H54 (cell line): Measurements from ENCODE around the gene WNT5B.

Experiments used
- DNase-seq: peaks from one replicate; pipeline ENCODE4 v3.0.0; 2011; ENCODE audit warnings: low spot score, mixed read lengths; ENCODE audit not compliant: insufficient read length
- FAIRE-seq: peaks from 3 replicates; lab custom pipeline; 2011; peaks lifted over from hg19 to GRCh38; lab: Jason Lieb, UNC
- POLR2A ChIP-seq: IDR thresholded peaks from 2 replicates; pipeline ENCODE4 v1.6.1; 2011; ENCODE audit warnings: low read depth, mild to moderate bottlenecking, low read length

Gene WNT5B

GRCh38 chr12:1643905-1644533, 15.0 kb downstream of the WNT5B start:
- no peak for TF ChIP-seq POLR2A
- DNase-seq = no peak
- FAIRE-seq = no peak

DNA sequence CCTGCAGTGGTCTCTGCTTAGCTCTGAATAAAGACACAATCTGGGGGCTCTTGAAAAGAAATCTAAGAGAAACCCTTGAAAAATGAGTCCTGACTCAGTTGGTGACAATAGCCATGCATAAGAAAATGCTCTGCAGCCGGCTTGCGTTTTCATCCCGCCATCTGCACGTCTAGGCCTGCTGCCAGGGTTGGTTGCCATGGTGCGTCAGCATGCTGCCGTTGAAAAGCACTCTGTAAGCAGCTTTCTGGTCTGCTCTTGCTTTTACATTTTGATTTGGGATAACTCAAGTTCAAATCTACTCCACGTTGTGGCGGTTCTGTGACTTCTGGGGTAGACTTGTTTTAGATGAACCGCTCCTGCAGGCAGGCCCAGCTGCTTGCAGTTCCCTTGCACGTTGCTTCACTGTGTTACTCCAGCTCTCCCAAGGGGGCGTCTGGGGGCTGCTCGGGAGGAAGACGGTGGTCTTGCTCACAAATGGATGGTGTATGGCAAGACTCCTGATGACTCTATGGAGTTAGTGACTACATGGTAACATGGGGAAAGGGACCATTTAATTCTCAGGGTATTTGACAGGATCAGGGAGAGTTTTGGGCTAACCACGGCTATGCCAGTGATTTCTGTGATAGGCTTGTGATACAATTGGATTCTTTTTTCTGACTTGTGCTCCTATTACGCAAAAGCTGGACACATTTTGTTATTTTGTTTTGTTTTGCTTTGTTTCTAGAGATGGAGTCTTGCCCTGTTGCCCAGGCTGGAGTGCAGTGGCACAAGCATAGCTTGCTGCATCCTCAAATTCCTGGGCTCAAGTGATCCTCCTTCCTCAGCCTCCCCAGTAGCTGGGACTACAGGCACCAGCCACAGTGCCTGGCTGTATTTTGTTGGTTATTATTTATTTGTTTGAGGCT, 15.8 kb downstream of the WNT5B start:
- no peak for TF ChIP-seq POLR2A
- DNase-seq (no peak), FAIRE-seq (no peak)

GRCh38 chr12:1645819-1646218, 16.8 kb downstream of the WNT5B start:
- TF ChIP-seq POLR2A = no peak
- no peak for FAIRE-seq
- no peak for DNase-seq

DNA sequence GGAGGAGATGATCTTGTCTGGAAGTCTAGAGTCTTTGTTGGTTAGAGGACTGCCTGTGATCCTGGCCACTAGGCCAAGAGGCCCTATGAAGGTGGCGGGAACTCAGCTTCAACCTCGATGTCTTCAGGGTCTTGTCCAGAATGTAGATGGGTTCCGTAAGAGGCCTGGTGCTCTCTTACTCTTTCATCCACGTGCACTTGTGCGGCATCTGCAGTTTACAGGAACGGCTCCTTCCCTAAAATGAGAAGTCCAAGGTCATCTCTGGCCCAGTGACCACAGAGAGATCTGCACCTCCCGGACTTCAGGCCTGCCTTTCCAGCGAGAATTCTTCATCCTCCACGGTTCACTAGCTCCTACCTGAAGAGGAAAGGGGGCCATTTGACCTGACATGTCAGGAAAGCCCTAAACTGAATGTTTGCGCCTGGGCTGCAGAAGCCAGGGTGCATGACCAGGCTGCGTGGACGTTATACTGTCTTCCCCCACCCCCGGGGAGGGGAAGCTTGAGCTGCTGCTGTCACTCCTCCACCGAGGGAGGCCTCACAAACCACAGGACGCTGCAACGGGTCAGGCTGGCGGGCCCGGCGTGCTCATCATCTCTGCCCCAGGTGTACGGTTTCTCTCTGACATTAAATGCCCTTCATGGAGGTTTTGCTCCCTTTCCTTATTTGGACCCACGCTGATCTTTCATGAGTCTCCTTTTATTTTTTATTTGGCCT, 17.7 kb downstream of the WNT5B start:
- TF ChIP-seq POLR2A = no peak
- DNase-seq = no peak
- FAIRE-seq = no peak

GRCh38 chr12:1647285-1647669, 18.2 kb downstream of the WNT5B start:
- no peak for TF ChIP-seq POLR2A
- FAIRE-seq = no peak
- DNase-seq = no peak

- FAIRE-seq (no peak), DNase-seq (no peak)
- no peak for TF ChIP-seq POLR2A
Measured at GRCh38 chr12:1650260-1650977, 21.4 kb downstream of the WNT5B start.

GRCh38 chr12:1650978-1651361, 21.9 kb downstream of the WNT5B start:
- DNase-seq = no peak
- no peak for FAIRE-seq
- TF ChIP-seq POLR2A = no peak

GRCh38 chr12:1651946-1652345, 22.9 kb downstream of the WNT5B start:
- no peak for TF ChIP-seq POLR2A
- DNase-seq (no peak), FAIRE-seq (no peak)

- FAIRE-seq (no peak), DNase-seq (no peak)
- no peak for TF ChIP-seq POLR2A
Measured at GRCh38 chr12:1655225-1655788, 26.3 kb downstream of the WNT5B start.

GRCh38 chr12:1656902-1657301, 27.9 kb downstream of the WNT5B start:
- no peak for TF ChIP-seq POLR2A
- no peak for DNase-seq
- FAIRE-seq = no peak

DNA sequence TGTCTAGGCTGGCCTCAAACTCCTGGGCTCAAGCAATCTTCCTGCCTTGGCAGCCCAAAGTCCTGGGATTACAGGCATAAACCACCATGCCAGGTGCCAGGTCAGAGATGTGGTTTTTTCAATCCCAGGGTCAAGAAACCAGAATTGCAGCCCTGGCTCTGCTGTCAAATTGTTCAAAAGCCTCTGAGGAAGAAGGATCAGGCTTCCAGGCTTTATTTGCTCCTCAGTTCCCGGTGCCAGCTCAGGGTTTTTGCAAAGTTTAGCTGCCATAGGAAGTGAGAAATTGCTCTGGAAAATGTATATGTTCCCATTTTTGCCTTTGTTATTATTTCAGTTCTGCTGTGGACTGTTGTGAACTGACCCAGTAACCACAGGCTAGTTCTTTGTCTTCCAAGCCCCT, 28.7 kb downstream of the WNT5B start:
- FAIRE-seq (no peak), DNase-seq (no peak)

DNA sequence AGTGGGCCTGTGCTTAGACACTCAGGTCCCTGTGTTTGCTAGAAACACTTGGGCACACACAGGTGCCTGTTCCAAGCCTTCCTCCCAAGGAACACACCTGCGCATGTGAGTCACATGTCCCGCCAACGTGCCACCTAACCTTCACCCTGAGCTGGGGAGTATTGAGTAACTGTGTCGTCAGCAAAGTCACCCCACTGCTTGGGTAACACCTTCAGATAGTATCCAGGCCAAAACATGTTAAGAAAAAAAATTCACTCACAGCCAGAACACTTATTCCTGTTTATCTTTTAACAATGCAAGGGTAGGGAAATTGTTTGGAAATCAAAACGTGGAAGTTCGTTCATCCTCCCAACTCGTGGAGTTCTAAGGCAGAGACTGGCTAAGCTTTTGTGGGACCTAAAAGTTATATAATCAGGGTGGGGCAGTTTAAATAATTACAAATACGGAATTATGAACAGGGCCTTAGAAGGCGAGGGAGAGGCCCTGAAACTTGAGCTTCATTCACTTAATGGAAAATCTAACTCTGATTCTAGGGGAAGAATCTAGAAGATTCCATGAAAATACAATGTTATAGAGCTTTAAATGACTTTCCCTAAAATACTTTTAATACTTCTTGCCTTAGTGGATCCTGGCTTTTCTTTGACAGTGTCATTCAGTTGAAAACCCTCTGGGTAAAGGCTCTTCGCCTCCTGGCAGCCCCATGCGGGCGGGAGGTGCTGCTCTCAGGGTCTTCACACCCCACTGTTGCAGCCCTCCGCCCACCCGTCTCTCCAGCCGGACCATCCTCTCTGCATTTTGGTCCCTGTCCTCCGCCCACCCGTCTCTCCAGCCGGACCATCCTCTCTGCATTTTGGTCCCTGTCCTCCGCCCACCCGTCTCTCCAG, 31.5 kb downstream of the WNT5B start:
- DNase-seq = no peak
- TF ChIP-seq POLR2A = no peak
- FAIRE-seq = no peak

More for the DNA sequence above, 28.7 kb downstream of the WNT5B start:
- TF ChIP-seq POLR2A = no peak
